ENCODE measurements around the gene FRMD4A.
A peak's percentile ranks its signal among the peaks of the same experiment; 100 is the strongest.
"Not testable (repeated sequence)": the region's sequence is repeated elsewhere in the genome, so short reads cannot be mapped to it uniquely, and the experiment has no call there.

The FRMD4A gene

GRCh38 chr10:13840036-13840435 lies 490.7 kb downstream of the FRMD4A start:
- Mint-ChIP-seq H3K36me3 (ENCODE audit: low read depth) (no peaks in the 10 kb centered on the region), H3K27ac (no peak overlapping the region), H3K27me3 (ENCODE audit: low read depth) (peaks cover 6% of the 10 kb centered on the region), H3K9me3 (peaks cover 15% of the 10 kb centered on the region), H3K4me1 (ENCODE audit: low read depth) (no peaks in the 10 kb centered on the region), H3K4me3 (no peak overlapping the region)
- DNase-seq (ENCODE audit: low spot score): no peak

- Mint-ChIP-seq H3K27me3 (ENCODE audit: low read depth) (peaks cover 3% of the 10 kb centered on the region), H3K36me3 (ENCODE audit: low read depth) (no peaks in the 10 kb centered on the region), H3K27ac (no peak overlapping the region), H3K4me3 (no peak overlapping the region), H3K4me1 (ENCODE audit: low read depth) (no peaks in the 10 kb centered on the region), H3K9me3 (peaks cover 15% of the 10 kb centered on the region)
- no peak for DNase-seq (ENCODE audit: low spot score)
Measured at GRCh38 chr10:13839430-13839990, 491.2 kb downstream of the FRMD4A start.

DNA sequence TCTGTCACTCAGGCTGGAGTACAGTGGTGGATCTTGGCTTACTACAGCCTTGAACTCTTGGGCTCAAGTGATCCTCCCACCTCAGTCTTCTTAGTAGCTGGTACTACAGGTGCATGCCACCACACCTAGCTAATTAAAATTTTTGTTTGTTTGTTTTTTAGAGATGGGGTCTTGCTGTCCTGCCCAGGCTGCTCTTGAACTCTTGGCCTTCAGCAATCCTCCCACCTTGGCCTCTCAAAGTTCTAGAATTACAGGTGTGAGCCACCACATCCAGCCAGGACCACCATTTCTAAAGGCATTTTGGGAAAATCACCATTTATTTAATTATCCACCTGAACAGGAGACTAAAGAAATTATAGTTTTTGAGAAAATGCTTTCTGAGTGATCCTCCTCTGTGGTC lies 491.7 kb downstream of the FRMD4A start:
- no peak overlapping the region for H3K27ac Mint-ChIP-seq
- no peak overlapping the region for H3K4me3 Mint-ChIP-seq
- H3K9me3 Mint-ChIP-seq: peaks cover 15% of the 10 kb centered on the region
- H3K27me3 Mint-ChIP-seq (ENCODE audit: low read depth): peaks cover 3% of the 10 kb centered on the region
- H3K4me1 Mint-ChIP-seq (ENCODE audit: low read depth): no peaks in the 10 kb centered on the region
- H3K36me3 Mint-ChIP-seq (ENCODE audit: low read depth): no peaks in the 10 kb centered on the region
- no peak for DNase-seq (ENCODE audit: low spot score)

- H3K4me3 Mint-ChIP-seq: no peak overlapping the region
- H3K27ac Mint-ChIP-seq: no peak overlapping the region
- peaks cover 15% of the 10 kb centered on the region for H3K9me3 Mint-ChIP-seq
- H3K36me3 Mint-ChIP-seq (ENCODE audit: low read depth): no peaks in the 10 kb centered on the region
- H3K4me1 Mint-ChIP-seq (ENCODE audit: low read depth): no peaks in the 10 kb centered on the region
- DNase-seq (ENCODE audit: low spot score): no peak
- H3K27me3 Mint-ChIP-seq (ENCODE audit: low read depth): peaks cover 3% of the 10 kb centered on the region
Measured at GRCh38 chr10:13837966-13838365, 492.8 kb downstream of the FRMD4A start.

DNA sequence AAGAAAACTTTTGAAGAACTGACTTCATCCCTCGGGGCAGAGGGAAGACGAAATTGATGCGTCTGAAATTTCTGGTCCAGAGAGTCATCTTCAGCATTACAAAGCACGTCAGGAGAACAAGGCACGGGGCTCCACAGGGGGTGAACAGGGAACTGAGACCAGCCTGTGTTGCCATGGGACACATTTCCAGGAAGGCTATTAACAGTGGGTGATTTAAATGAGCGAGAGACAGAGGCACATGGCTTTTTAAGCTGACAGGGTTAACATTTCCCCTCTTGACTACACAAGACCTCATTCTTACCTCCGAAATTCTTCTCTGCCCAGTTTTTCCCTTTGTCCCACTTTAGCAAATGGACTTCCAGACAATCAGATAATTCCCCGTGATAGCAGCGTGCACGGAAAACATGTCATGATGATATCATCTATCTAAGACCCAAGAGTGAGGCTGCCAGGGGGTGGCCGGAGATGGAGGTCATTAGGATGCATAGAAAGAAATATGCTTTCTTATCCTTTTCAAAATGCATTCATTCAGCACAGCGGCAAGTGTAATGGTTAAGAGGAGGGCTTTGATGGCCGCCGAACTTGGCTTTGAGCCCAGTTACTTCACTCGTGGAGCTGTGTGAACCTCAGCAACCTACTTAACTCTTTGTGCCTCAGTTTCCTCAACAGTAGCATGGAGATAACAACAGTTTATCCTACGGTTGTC lies 496.0 kb downstream of the FRMD4A start:
- Mint-ChIP-seq H3K27me3 (ENCODE audit: low read depth) (peaks cover 3% of the 10 kb centered on the region), H3K4me1 (ENCODE audit: low read depth) (peaks cover 7% of the 10 kb centered on the region), H3K36me3 (ENCODE audit: low read depth) (no peaks in the 10 kb centered on the region), H3K4me3 (no peak overlapping the region), H3K9me3 (no peaks in the 10 kb centered on the region), H3K27ac (no peak overlapping the region)
- no peak for DNase-seq (ENCODE audit: low spot score)

DNA sequence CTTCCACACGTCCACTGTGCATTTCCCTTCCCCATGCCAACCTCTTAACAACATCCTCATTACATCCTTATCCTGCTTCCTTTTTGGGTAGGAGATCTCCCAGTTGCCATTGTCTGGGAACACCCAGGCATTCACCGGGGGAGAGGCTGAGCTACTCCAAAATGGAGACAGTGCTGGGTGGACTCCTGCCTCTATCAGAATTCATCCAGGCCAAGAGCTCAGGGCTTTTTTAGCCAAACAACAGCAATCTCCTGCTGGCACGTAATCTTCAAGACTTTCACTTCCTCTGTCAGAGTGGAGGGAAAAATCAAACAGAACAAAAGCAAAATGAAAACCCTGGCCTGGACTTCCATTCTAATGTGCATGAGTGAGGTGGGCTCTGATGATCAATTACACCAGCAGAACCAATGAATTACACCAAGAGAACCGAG lies 499.0 kb downstream of the FRMD4A start:
- Mint-ChIP-seq H3K4me3 (no peak overlapping the region), H3K36me3 (ENCODE audit: low read depth) (no peaks in the 10 kb centered on the region), H3K27me3 (ENCODE audit: low read depth) (peaks cover 2% of the 10 kb centered on the region), H3K9me3 (no peaks in the 10 kb centered on the region), H3K4me1 (ENCODE audit: low read depth) (peaks cover 7% of the 10 kb centered on the region), H3K27ac (peak overlapping the region; percentile 42)
- DNase-seq (ENCODE audit: low spot score): no peak

DNA sequence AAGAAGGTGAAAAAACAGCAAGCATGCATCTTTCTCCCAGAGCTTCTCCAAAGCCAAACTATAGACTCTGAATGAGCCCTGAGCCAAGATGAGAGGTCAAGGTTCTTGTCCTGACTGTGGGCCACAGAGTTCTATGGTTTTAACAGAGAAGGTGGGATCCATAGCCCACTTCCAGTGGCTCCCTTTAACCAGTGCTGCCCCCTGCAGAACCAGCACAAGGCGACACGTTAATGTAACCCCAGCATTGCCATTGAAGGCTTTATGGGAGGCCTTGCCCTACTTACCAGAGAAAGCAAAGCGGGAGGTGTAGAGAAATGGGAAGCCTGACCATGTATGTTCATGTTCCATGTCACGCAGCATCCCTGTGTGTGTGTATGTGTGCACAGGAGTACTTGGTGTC lies 500.3 kb downstream of the FRMD4A start:
- Mint-ChIP-seq H3K27ac (no peak overlapping the region), H3K36me3 (ENCODE audit: low read depth) (no peaks in the 10 kb centered on the region), H3K4me1 (ENCODE audit: low read depth) (peaks cover 7% of the 10 kb centered on the region), H3K9me3 (no peaks in the 10 kb centered on the region), H3K4me3 (no peak overlapping the region), H3K27me3 (ENCODE audit: low read depth) (peaks cover 2% of the 10 kb centered on the region)
- DNase-seq (ENCODE audit: low spot score): no peak

GRCh38 chr10:13829790-13830189 lies 500.9 kb downstream of the FRMD4A start:
- H3K27me3 Mint-ChIP-seq (ENCODE audit: low read depth): peaks cover 6% of the 10 kb centered on the region
- no peaks in the 10 kb centered on the region for H3K36me3 Mint-ChIP-seq (ENCODE audit: low read depth)
- no peak for DNase-seq (ENCODE audit: low spot score)
- H3K9me3 Mint-ChIP-seq: no peaks in the 10 kb centered on the region
- no peak overlapping the region for H3K4me3 Mint-ChIP-seq
- peaks cover 7% of the 10 kb centered on the region for H3K4me1 Mint-ChIP-seq (ENCODE audit: low read depth)
- no peak overlapping the region for H3K27ac Mint-ChIP-seq

- H3K27ac Mint-ChIP-seq; H3K36me3 Mint-ChIP-seq (ENCODE audit: low read depth); DNase-seq (ENCODE audit: low spot score); H3K4me1 Mint-ChIP-seq (ENCODE audit: low read depth); H3K4me3 Mint-ChIP-seq; H3K9me3 Mint-ChIP-seq: not testable (repeated sequence)
- H3K27me3 Mint-ChIP-seq (ENCODE audit: low read depth): peaks cover 10% of the 10 kb centered on the region
Measured at GRCh38 chr10:13828284-13828683, 502.4 kb downstream of the FRMD4A start.

GRCh38 chr10:13827076-13827797 lies 503.5 kb downstream of the FRMD4A start:
- no peak for DNase-seq (ENCODE audit: low spot score)

GRCh38 chr10:13823709-13824405 lies 506.9 kb downstream of the FRMD4A start:
- peaks cover 12% of the 10 kb centered on the region for H3K27me3 Mint-ChIP-seq (ENCODE audit: low read depth)
- H3K4me1 Mint-ChIP-seq (ENCODE audit: low read depth): peaks cover 2% of the 10 kb centered on the region
- no peak overlapping the region for H3K4me3 Mint-ChIP-seq
- no peaks in the 10 kb centered on the region for H3K9me3 Mint-ChIP-seq
- no peak overlapping the region for H3K27ac Mint-ChIP-seq
- no peak for DNase-seq (ENCODE audit: low spot score)
- H3K36me3 Mint-ChIP-seq (ENCODE audit: low read depth): no peaks in the 10 kb centered on the region

More at GRCh38 chr10:13827076-13827797, 503.5 kb downstream of the FRMD4A start:
- H3K9me3 Mint-ChIP-seq: no peaks in the 10 kb centered on the region
- peaks cover 14% of the 10 kb centered on the region for H3K27me3 Mint-ChIP-seq (ENCODE audit: low read depth)
- peaks cover 7% of the 10 kb centered on the region for H3K4me1 Mint-ChIP-seq (ENCODE audit: low read depth)
- H3K36me3 Mint-ChIP-seq (ENCODE audit: low read depth): no peaks in the 10 kb centered on the region
- H3K4me3 Mint-ChIP-seq: no peak overlapping the region
- no peak overlapping the region for H3K27ac Mint-ChIP-seq

- no peak for DNase-seq (ENCODE audit: low spot score)
- Mint-ChIP-seq H3K27me3 (ENCODE audit: low read depth) (peaks cover 12% of the 10 kb centered on the region), H3K36me3 (ENCODE audit: low read depth) (no peaks in the 10 kb centered on the region), H3K4me1 (ENCODE audit: low read depth) (peaks cover 2% of the 10 kb centered on the region), H3K4me3 (no peak overlapping the region), H3K9me3 (no peaks in the 10 kb centered on the region), H3K27ac (no peak overlapping the region)
Measured at GRCh38 chr10:13823096-13823708, 507.5 kb downstream of the FRMD4A start.

DNA sequence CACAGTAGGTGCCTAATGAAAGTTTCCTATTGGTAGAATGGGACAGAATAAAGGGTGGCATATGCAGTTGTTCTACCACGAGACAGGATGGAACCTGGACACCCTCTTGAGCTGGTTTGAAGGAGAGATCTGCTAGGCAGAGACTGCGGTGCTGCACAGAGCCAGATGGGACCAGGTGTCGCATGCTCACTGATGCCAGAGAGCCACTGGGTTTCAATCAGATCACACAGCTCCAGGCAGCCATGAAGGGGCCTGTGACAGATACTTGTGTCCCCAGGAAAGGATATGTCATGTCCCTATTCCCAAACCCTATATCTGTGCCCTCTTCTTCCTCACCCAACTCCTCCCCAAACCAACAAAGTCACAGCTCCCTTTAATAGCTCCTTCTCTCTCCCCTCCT lies 508.2 kb downstream of the FRMD4A start:
- H3K27me3 Mint-ChIP-seq (ENCODE audit: low read depth): peaks cover 12% of the 10 kb centered on the region
- no peak overlapping the region for H3K4me3 Mint-ChIP-seq
- no peak for DNase-seq (ENCODE audit: low spot score)
- H3K36me3 Mint-ChIP-seq (ENCODE audit: low read depth): no peaks in the 10 kb centered on the region
- peaks cover 2% of the 10 kb centered on the region for H3K9me3 Mint-ChIP-seq
- no peak overlapping the region for H3K27ac Mint-ChIP-seq
- H3K4me1 Mint-ChIP-seq (ENCODE audit: low read depth): peaks cover 2% of the 10 kb centered on the region

All from T-helper 2 cell treated with Interferon-gamma antibody and Interleukin-4, amounts not matched to agents 5 μg/mL and 100 μg/mL, for 36 hours (primary cell).